HG03196 (cell line): ENCODE data around the gene EOMES.

Experiments used
- ATAC-seq: cut with Tn5 transposase; IDR thresholded peaks from one replicate; pipeline ENCODE4 v1.9.1; 2021; ENCODE audit not compliant: unreplicated experiment

EOMES gene

GRCh38 chr3:27720899-27721716 is 1.0 kb downstream of the EOMES start:
- ATAC-seq, result peak; percentile 2

DNA sequence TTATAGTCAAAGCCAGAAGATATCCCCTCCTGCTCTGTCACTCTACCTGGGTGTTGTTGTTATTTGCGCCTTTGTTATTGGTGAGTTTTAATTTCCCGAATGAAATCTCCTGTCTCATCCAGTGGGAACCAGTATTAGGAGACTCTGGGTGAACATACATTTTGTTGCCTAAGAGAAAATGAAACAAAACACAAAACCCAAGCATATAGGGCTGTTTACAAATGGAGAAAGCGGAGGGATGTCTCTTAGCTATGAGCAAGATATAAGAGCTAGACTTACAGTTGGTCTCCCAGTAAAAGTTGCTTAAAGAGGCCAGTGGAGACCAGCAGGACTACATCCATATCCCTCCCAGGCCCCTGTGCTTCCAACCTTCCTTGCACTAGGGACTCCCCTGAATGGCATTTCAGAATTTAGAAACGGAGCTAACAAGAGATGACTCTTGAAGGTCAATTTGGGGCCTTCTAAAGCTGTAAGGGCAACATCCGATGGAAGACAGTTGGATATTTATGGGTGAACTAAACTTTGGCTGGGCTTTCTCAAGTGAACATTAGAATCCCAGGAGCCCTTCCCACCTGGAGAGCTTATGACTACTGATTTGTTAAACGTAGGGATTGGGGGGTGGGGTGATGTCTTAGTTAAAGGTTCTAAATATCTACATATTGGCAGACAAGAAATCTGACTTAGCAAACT is 2.7 kb downstream of the EOMES start:
- ATAC-seq, result no peak

- no peak for ATAC-seq
Observed at GRCh38 chr3:27718459-27718858, 3.7 kb downstream of the EOMES start.

DNA sequence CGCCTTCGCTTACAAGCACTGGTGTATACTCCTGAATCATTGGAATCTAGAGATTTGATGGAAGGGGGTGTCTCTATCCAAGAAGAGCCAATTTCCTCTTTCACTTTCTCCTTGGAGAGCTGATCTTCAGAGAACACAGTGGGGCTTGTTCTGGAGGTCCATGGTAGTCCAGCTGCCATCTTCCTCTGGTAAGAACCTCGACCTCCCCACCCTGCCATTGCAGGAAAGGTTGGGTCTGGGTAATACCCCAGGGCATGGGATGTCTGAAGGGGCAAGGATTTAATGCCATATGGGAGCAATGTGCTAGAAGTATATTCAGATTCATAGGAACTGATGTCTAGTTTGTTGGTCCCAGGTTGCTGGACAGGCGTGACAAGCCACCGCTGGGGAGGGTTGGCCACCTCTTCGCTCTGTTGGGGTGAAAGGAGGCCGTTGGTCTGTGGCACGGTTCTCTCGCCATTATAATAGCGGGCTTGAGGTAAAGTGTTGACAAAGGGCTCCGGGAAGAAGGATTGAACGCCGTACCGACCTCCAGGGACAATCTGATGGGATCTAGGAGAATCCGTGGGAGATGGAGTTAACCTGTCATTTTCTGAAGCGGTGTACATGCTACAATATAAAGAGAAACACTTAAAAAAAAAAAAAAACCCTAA is 4.8 kb downstream of the EOMES start:
- no peak for ATAC-seq

DNA sequence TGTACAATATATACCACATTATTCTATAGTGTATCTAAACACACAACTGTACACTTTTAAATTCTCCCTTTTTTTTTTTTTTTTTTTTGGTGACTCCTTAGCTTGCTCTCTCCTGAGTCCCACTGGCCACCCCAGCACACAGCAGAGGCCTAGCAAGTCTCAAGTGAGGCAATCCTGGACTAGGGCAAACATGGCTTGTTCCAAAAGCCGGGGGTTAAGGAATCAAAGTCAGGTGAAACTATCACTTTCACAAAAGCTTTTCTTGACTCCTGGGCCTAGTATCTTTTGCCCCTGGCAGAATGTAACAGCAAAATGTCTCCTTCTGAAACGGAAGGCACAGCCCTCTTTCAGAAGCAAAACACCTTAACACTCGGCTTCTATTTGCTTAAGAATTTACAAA is 5.8 kb downstream of the EOMES start:
- ATAC-seq, result no peak

DNA sequence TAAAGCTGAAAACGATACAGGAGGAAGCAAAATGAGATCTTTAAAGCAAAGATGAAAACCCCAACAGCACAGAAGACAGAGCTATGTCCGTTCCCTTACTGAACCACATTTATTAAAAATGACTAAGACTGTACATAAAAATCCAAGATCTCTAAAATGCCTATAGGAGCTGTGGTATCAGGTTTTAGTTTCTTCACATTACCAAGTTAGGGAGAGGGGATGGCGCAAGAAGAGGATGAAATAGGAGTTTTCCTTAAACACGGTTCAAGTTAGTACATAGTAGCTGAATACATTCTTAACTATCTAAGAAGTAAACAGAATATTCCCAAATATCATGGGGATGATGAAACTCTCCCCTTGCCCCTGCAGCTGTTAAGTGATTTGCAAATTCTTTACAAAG is 6.3 kb downstream of the EOMES start:
- ATAC-seq, result no peak

GRCh38 chr3:27715454-27715806 is 6.7 kb downstream of the EOMES start:
- ATAC-seq, result no peak

GRCh38 chr3:27714692-27715453 is 7.2 kb downstream of the EOMES start:
- ATAC-seq, result no peak

DNA sequence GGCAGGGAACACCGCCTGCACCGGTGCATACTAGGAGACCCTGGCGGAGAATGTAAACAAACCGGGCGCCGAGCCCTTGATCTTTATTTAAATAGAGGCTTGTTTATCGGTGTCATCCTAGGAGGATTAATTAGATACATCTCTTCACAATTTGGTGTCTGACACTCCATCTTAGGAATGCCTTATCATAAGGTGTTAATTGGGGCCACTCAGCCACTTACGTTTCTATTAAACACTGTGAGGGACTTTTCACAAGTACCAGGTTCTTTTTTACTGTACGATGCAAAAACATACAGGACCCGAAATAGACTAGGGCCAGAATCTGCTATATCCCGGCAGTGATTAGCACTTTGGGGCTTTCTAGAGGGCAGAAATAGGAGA is 8.0 kb downstream of the EOMES start:
- no peak for ATAC-seq

DNA sequence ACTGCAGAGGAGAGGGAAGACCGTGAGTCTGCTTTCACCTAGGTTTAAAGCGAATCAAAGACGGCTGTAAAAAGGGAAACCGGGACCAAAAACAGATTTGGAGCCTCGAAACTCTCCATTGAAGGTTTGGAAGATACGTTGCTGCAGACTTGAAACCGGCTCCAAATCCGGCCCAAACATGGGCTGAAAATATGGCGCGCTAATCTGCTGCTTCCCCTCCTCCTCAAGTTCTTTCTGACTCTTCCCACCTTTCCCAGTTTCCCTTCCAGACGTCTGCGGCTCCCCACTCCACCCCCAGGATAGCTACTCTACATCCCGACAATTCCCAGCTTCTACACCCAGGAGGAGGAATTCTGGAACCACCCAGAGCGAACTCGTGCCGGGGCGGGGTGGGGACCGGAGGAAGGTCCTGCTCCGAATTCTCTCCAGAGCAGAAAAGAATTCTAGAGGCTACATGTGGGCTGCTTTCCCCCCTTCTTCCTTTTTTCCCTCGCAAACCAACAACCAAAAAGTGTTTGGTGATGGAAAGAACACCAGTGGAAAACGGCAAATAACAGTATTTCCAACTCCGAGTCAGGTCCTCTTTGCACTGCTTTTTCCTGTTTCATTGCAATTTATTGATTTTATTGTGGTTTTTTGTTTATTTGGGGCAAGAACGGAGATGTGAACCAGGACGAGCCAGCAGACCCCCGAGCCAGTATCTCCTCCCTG is 8.5 kb downstream of the EOMES start:
- ATAC-seq, result no peak

- ATAC-seq, result no peak
Observed at GRCh38 chr3:27713078-27713423, 9.1 kb downstream of the EOMES start.

GRCh38 chr3:27712136-27713077 is 9.7 kb downstream of the EOMES start:
- peak; percentile 96 for ATAC-seq

DNA sequence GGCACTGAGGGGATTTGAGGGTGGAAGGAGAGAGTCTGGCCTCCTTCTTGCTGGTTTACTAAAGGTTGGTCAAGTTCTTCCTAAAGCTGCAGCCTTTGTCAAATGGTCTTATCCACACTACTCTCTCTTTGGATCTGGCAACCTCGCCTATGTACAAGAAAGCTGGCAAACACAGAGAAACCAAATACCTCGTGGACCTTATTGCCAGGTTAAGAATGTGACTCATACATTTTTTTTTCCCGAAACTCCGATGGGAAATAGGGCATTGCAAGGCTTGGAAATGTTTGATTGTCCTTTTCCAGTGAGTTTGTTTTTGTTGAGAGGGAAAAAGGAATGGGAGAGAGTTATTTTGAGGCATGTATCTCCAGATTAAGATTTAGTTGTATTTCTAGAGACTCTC is 13.9 kb downstream of the EOMES start:
- no peak for ATAC-seq

DNA sequence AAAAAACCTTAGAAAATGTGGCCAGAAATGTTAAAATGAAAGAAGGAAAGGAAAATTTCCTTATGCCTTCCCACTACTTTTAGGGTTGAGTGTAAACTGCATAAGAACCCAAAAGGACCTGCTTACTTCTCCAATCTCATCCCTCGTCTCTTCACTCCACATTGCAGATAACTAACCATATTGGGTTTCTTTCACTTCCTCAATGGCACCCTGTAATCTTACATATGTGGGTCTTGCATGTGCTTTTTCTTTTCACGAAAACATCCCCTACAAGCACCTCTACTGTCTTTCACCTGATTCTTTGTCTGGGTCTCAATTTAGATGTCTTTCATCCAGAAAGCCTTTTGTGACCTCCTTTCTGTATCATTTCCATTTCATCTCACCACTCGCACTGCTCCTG is 23.1 kb downstream of the EOMES start:
- no peak for ATAC-seq

- no peak for ATAC-seq
Observed at GRCh38 chr3:27696906-27697305, 25.2 kb downstream of the EOMES start.

- no peak for ATAC-seq
Observed at GRCh38 chr3:27695636-27696035, 26.5 kb downstream of the EOMES start.

- ATAC-seq, result no peak
Observed at GRCh38 chr3:27688053-27688452, 34.1 kb downstream of the EOMES start.

DNA sequence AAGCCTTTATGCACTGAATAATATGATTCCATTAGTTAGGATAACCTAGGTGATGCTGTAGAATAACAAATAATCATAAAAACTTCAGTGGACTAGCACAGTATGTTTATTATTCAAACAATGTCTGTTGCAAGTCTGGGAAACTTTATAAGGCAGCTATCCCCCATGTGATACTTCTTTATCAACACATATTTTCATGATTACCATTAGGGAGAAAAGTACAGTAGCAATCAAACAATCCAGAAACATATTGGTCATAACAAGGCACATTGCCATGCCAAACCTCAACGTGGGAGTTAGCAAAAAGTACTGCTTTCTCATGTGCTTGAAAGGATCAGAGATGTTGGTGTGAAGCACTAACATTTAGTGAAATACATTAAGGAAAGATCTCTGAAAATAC is 35.5 kb downstream of the EOMES start:
- no peak for ATAC-seq

GRCh38 chr3:27685474-27685873 is 36.6 kb downstream of the EOMES start:
- ATAC-seq, result no peak

- no peak for ATAC-seq
Observed at GRCh38 chr3:27684302-27684701, 37.8 kb downstream of the EOMES start.
